Erythroblast (primary cell): Measurements from ENCODE around the gene ANKRD16.

Source experiments
- GATA1 ChIP-seq: IDR thresholded peaks from 2 replicates; pipeline ENCODE4 v1.6.1; 2011; ENCODE audit warnings: low read depth, mild to moderate bottlenecking, control low read depth, low read length, moderate library complexity
- POLR2A ChIP-seq: IDR thresholded peaks from 2 replicates; pipeline ENCODE4 v1.6.1; 2011; ENCODE audit warnings: mild to moderate bottlenecking, low read length

DNA sequence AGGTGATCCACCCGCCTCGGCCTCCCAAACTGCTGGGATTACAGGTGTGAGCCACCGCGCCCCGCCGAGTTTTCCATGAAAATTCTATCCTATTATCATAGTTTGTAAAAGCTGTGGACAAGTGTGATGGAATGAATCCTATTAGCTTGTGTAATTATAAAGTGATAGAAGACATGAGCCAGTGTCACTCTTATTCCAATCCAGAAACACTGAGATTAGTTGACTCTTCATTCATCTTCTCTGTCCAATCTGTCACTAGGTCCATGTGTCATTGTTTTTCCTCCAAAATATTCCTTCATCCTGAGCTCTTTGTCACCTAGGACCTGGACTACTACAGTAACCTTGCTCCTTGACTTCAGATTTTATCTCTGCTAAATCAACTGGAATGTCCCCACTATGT is 13.9 kb upstream of the ANKRD16 start:
- no peak for TF ChIP-seq POLR2A
- no peak for TF ChIP-seq GATA1
